H1 (cell line): ENCODE results near the gene MUC4. TPM values are rescaled to one million over a fixed set of nuclear protein-coding genes. Genes with fewer than 3 reads are reported as not detected.
A peak's percentile ranks its signal among the peaks of the same experiment; 100 is the strongest.

Experiments
- CTCF ChIA-PET: fragments of 300-600 bp; sonication (Branson Sonifier 250); formaldehyde crosslinking; loops from one replicate; lab custom pipeline; 2021; ENCODE audit not compliant: partially characterized antibody; lab: Charles Lee
- POLR2A ChIA-PET: fragments of 300-600 bp; sonication (Branson Sonifier 250); formaldehyde crosslinking; loops from one replicate; lab custom pipeline; 2021; ENCODE audit warnings: inconsistent platforms; ENCODE audit not compliant: partially characterized antibody; lab: Charles Lee
- DNase-seq, 2 experiments: peaks; one replicate each; pipeline versions ENCODE4 v3.0.0 to v3.0.0-alpha.2; 2010 to 2022; ENCODE audit warnings: low spot score in 2 of 2, low read depth in 1 of 2, mixed read lengths in 1 of 2
- FAIRE-seq: peaks from 2 replicates; lab custom pipeline; 2011; peaks lifted over from hg19 to GRCh38; lab: Jason Lieb, UNC
- H2AFZ ChIP-seq: 2 replicates; pipeline ENCODE4 v1.8.1; 2012; ENCODE audit warnings: low read length, inconsistent platforms
- H2AK5ac ChIP-seq: 2 replicates; pipeline ENCODE4 v1.6.1; 2013; ENCODE audit warnings: low read depth, low read length
- H2BK120ac ChIP-seq: replicated peaks from 2 replicates; pipeline ENCODE3; 2013; ENCODE audit warnings: low read depth, low read length, inconsistent platforms
- H2BK12ac ChIP-seq: 2 replicates; pipeline ENCODE4 v1.6.1; 2013; ENCODE audit warnings: low read depth, low read length
- H2BK15ac ChIP-seq: 2 replicates; pipeline ENCODE4 v1.6.1; 2013; ENCODE audit warnings: low read length
- H2BK20ac ChIP-seq: 2 replicates; pipeline ENCODE4 v1.6.1; 2013; ENCODE audit warnings: low read length
- H2BK5ac ChIP-seq: 2 replicates; pipeline ENCODE4 v1.6.1; 2013; ENCODE audit warnings: low read depth, low read length
- H3K14ac ChIP-seq: 2 replicates; pipeline ENCODE4 v1.6.1; 2013; ENCODE audit warnings: inconsistent platforms; ENCODE audit not compliant: insufficient read length
- H3K18ac ChIP-seq: 2 replicates; pipeline ENCODE4 v1.6.1; 2013; ENCODE audit warnings: low read length; ENCODE audit errors: extremely low read depth
- H3K23ac ChIP-seq: 2 replicates; pipeline ENCODE4 v1.6.1; 2013; ENCODE audit warnings: inconsistent platforms; ENCODE audit not compliant: insufficient read length
- H3K23me2 ChIP-seq: 2 replicates; pipeline ENCODE4 v1.6.1; 2013; ENCODE audit warnings: low read depth, low read length
- H3K27ac ChIP-seq: 2 replicates; pipeline ENCODE4 v1.6.1; 2011; ENCODE audit warnings: low read depth, low read length, inconsistent platforms
- H3K27me3 ChIP-seq, 4 experiments: replicated peaks in 1 of 4; 1 replicate in 1 of 4; 2 replicates in 3 of 4; pipeline versions ENCODE4 v1.6.1 to v1.8.1; 2011 to 2013; ENCODE audit warnings: low read length in 3 of 4, mild to moderate bottlenecking in 3 of 4, inconsistent platforms in 2 of 4, mixed read lengths in 2 of 4, moderate library complexity in 1 of 4; ENCODE audit not compliant: control insufficient read depth in 3 of 4, insufficient read depth in 3 of 4; ENCODE audit errors: extremely low read depth in 1 of 4
- H3K36me3 ChIP-seq, 4 experiments: 2 replicates each; pipeline versions ENCODE4 v1.6.1 to v1.8.1; 2011 to 2013; ENCODE audit warnings: mild to moderate bottlenecking in 4 of 4, low read length in 3 of 4, moderate library complexity in 2 of 4, control low read depth in 1 of 4, inconsistent platforms in 1 of 4; ENCODE audit not compliant: insufficient read depth in 4 of 4, control insufficient read depth in 2 of 4
- H3K4ac ChIP-seq: replicated peaks from 2 replicates; pipeline ENCODE3; 2013; ENCODE audit warnings: low read length, low read depth, mixed read lengths, inconsistent platforms; ENCODE audit not compliant: insufficient read length
- H3K4me1 ChIP-seq, 4 experiments: replicated peaks in 1 of 4; 1 replicate in 1 of 4; 2 replicates in 3 of 4; pipeline versions ENCODE4 v1.6.1 to v1.8.1; 2011 to 2013; ENCODE audit warnings: low read length in 3 of 4, inconsistent platforms in 2 of 4, mixed read lengths in 1 of 4; ENCODE audit not compliant: insufficient read depth in 4 of 4, control insufficient read depth in 3 of 4
- H3K4me2 ChIP-seq, 2 experiments: 2 replicates each; pipeline versions ENCODE4 v1.6.1 to v1.8.1; 2011 to 2013; ENCODE audit warnings: low read depth in 2 of 2, low read length in 2 of 2, control low read depth in 1 of 2, inconsistent platforms in 1 of 2, mild to moderate bottlenecking in 1 of 2; ENCODE audit not compliant: insufficient read depth in 1 of 2
- H3K4me3 ChIP-seq, 4 experiments: fragments of 200-600, 300-600 bp in 1 of 4; sonication (generic), shearing (Covaris generic), sonication (Bioruptor Twin) in 1 of 4; 2 replicates each; pipeline versions ENCODE4 v1.5.1 to v1.8.1; 2011 to 2016; ENCODE audit warnings: low read length in 4 of 4, low read depth in 3 of 4, control low read depth in 2 of 4, inconsistent platforms in 2 of 4, mild to moderate bottlenecking in 2 of 4, mixed read lengths in 1 of 4, moderate library complexity in 1 of 4; ENCODE audit not compliant: insufficient read depth in 2 of 4; ENCODE audit errors: extremely low read depth in 1 of 4
- H3K56ac ChIP-seq: replicated peaks from 2 replicates; pipeline ENCODE3; 2013; ENCODE audit warnings: low read depth, mild to moderate bottlenecking, mixed read lengths, low read length, inconsistent platforms; ENCODE audit not compliant: insufficient read length
- H3K79me1 ChIP-seq: 2 replicates; pipeline ENCODE4 v1.6.1; 2013; ENCODE audit warnings: low read depth, low read length, control low read depth
- H3K79me2 ChIP-seq, 2 experiments: 2 replicates each; pipeline versions ENCODE4 v1.6.1 to v1.8.1; 2012 to 2013; ENCODE audit warnings: low read length in 2 of 2, mild to moderate bottlenecking in 2 of 2, inconsistent platforms in 1 of 2; ENCODE audit not compliant: insufficient read depth in 2 of 2, control insufficient read depth in 1 of 2
- H3K9ac ChIP-seq, 4 experiments: replicated peaks in 1 of 4; 1 replicate in 1 of 4; 2 replicates in 3 of 4; pipeline versions ENCODE4 v1.6.1 to v1.8.1; 2011 to 2013; ENCODE audit warnings: low read depth in 3 of 4, low read length in 3 of 4, control low read depth in 2 of 4, mild to moderate bottlenecking in 2 of 4, moderate library complexity in 2 of 4, inconsistent platforms in 1 of 4; ENCODE audit errors: extremely low read depth in 1 of 4
- H3K9me3 ChIP-seq, 2 experiments: 2 replicates each; pipeline versions ENCODE4 v1.6.1 to v1.8.1; 2012 to 2013; ENCODE audit warnings: mild to moderate bottlenecking in 2 of 2, moderate library complexity in 2 of 2, control low read depth in 1 of 2, inconsistent platforms in 1 of 2, low read depth in 1 of 2, low read length in 1 of 2, mixed read lengths in 1 of 2; ENCODE audit not compliant: insufficient read depth in 2 of 2
- H4K20me1 ChIP-seq, 2 experiments: replicated peaks in 1 of 2; 2 replicates each; pipeline versions ENCODE3 to v1.8.1; 2011 to 2013; ENCODE audit warnings: inconsistent platforms in 2 of 2, low read length in 2 of 2, mild to moderate bottlenecking in 1 of 2; ENCODE audit not compliant: insufficient read depth in 2 of 2, control insufficient read depth in 1 of 2
- H4K5ac ChIP-seq: 2 replicates; pipeline ENCODE4 v1.6.1; 2013; ENCODE audit warnings: low read length, low read depth, mixed read lengths, inconsistent platforms; ENCODE audit not compliant: insufficient read length
- H4K8ac ChIP-seq: 2 replicates; pipeline ENCODE4 v1.8.0; 2013; ENCODE audit warnings: mild to moderate bottlenecking, moderate library complexity, low read length, inconsistent platforms; ENCODE audit not compliant: insufficient read depth; ENCODE audit errors: extremely low read depth
- H4K91ac ChIP-seq: replicated peaks from 2 replicates; pipeline ENCODE3; 2013; ENCODE audit warnings: low read length, mixed read lengths, inconsistent platforms; ENCODE audit not compliant: insufficient read length
- ASH2L ChIP-seq: fragments of 200-600, 300-600 bp; sonication (generic); IDR thresholded peaks from one replicate; pipeline ENCODE4 v1.7.1; 2017; ENCODE audit warnings: low read length
- CTBP2 ChIP-seq: IDR thresholded peaks from 2 replicates; pipeline ENCODE4 v1.7.0; 2011; ENCODE audit warnings: borderline replicate concordance, mild to moderate bottlenecking, moderate library complexity, mixed read lengths, low read length; ENCODE audit not compliant: insufficient read depth, insufficient read length
- FOSL1 ChIP-seq: IDR thresholded peaks from 2 replicates; pipeline ENCODE4 v1.6.1; 2011; ENCODE audit warnings: mild to moderate bottlenecking, low read depth, low read length, moderate library complexity; ENCODE audit not compliant: insufficient read depth
- KDM1A ChIP-seq: fragments of 200-600, 300-600 bp; sonication (generic); IDR thresholded peaks from 2 replicates; pipeline ENCODE4 v1.7.1; 2016; ENCODE audit warnings: mild to moderate bottlenecking, low read length, borderline replicate concordance
- MAFK ChIP-seq: IDR thresholded peaks from 2 replicates; pipeline ENCODE4 v1.6.1; 2012; ENCODE audit warnings: low read depth, mild to moderate bottlenecking, improper control_type of control experiment, low read length
- POLR2A ChIP-seq, 2 experiments: IDR thresholded peaks; 1 replicate in 1 of 2; 2 replicates in 1 of 2; pipeline ENCODE4 v1.6.1; 2011; ENCODE audit warnings: low read depth in 2 of 2, low read length in 2 of 2, mild to moderate bottlenecking in 2 of 2; ENCODE audit errors: control extremely low read depth in 1 of 2
- RNF2 ChIP-seq: fragments of 200-900, 300-1000 bp; sonication (generic); IDR thresholded peaks from 2 replicates; pipeline ENCODE4 v1.7.1; 2016; ENCODE audit warnings: borderline replicate concordance, low read depth, mild to moderate bottlenecking, antibody characterized with exemption, low read length; ENCODE audit not compliant: poor library complexity, severe bottlenecking; ENCODE audit errors: missing control alignments
- TBP ChIP-seq: IDR thresholded peaks from 2 replicates; pipeline ENCODE4 v1.6.1; 2011; ENCODE audit warnings: low read depth, low read length, improper control_type of control experiment
- USF2 ChIP-seq: IDR thresholded peaks from 2 replicates; pipeline ENCODE4 v1.6.1; 2011; ENCODE audit warnings: low read length, improper control_type of control experiment
- ZNF274 ChIP-seq: IDR thresholded peaks from 2 replicates; pipeline ENCODE4 v1.7.0; 2012; ENCODE audit warnings: low read length, borderline replicate concordance; ENCODE audit errors: extremely low read depth
- WGBS, 2 experiments: shearing (Covaris generic) in 1 of 2; methylation state at CpG; one replicate each; pipeline versions ENCODE4 v1.1.6 to v1.1.7; 2013 to 2015; ENCODE audit warnings: low lambda C conversion rate in 2 of 2, mixed read lengths in 2 of 2, inconsistent platforms in 1 of 2, low coverage in 1 of 2, missing lambda C conversion rate in 1 of 2; ENCODE audit not compliant: insufficient replicate concordance in 2 of 2, insufficient coverage in 1 of 2, insufficient read length in 1 of 2; ENCODE audit errors: extremely low coverage in 1 of 2, missing lambda C conversion rate in 1 of 2; 5-methylcytosine and 5-hydroxymethylcytosine counted together
- polyA plus RNA-seq, 7 experiments: library from polyadenylated mRNA; depleted of rRNA in 3 of 7; stranded (reverse) in 5 of 7; unstranded in 2 of 7; fragments of >200 nt in 5 of 7; fragments of 200-250 nt in 2 of 7; gene quantifications; 1 replicate in 5 of 7; 2 replicates in 1 of 7; 4 replicates in 1 of 7; pipeline versions ENCODE4 v1.2.1 to v1.2.3, GENCODE V29; 2011 to 2013; ENCODE audit warnings: missing spikeins in 2 of 7, mixed read lengths in 2 of 7
- total RNA-seq: library from RNA; stranded (reverse); fragmentation: NEBNext Ultra II Directional; extraction: Animal tissue kit (Norgen Biotek cat#: 25700); gene quantifications from 2 replicates; pipeline ENCODE4 v1.2.1, GENCODE V29; 2021

The MUC4 gene
- total and polyA plus RNA-seq, 2 of the 8 experiments (the other 6 are each of a cell fraction or from before 2014, with no cell fraction given): 0.89 to 2.0 TPM

DNA sequence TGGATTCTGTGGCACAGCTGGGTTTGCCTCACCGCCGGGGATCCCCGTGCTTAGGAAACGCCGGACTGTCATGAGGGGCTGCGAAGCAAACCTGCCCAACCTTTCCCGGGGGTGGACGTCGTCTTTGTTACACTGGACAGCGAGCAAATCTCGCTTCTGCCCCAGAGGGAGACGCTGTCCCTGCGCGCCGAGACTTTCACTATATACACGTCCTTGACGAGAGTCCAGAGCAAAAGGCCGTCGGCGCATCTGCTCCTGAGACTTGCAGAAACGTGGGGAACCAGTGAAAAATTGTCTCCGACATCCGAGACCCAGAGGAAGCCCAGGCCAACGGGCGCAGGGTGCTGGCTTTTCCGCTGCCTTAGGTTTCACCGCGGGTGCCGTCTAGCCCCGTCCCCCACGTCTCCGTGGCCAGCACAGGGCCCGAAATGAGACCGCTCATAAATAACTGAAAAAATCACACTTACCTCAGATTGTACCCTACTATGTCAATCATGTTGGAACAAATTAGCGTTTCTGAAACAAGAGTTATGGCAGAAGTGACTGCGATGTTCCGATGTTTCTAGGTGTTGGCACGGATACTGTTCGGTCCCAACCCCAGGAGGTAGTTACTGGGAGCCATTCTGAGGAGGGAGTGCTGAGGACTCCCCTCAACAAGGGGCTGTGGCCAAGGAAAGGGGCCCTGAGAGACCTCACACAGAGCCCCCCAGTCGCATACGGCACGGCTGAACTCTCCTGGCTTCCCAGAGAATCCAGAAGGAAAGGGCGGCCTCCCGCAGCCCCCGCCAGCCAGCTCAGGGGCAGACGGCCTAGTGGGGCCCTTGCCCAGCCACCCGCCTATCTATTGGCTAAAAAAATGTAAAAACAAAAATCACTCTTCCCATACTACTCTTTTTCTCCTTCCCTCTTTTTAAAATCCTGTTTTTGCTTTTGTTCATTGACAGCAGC, 14.4 kb upstream of the MUC4 start:
- POLR2A ChIA-PET: interaction anchor here (1.6 to 2.2 kb wide), 3 partner anchors 11 to 16 kb away, joined by 3 to 7 read pairs (median 6); no protein-coding TSS in a partner anchor
- no peak overlapping the region; the same call in 1 of the 2 replicates for H3K18ac ChIP-seq
- H3K23me2 ChIP-seq: no peaks in the 10 kb centered on the region
- H2AFZ ChIP-seq: 0 out of 2 replicates have a peak overlapping the region, but pooled peaks have one; percentile 36
- H3K79me1 ChIP-seq: no peaks in the 10 kb centered on the region
- H3K56ac ChIP-seq: no peak overlapping the region
- H3K27me3 ChIP-seq: no peaks in the 10 kb centered on the region
- no peaks in the 10 kb centered on the region; a peak in 1 of 7 replicates for H3K4me1 ChIP-seq
- H2BK120ac ChIP-seq: no peak overlapping the region
- no peaks in the 10 kb centered on the region for H3K9me3 ChIP-seq
- no peak overlapping the region for H2AK5ac ChIP-seq
- H3K14ac ChIP-seq: no peak overlapping the region
- H3K4ac ChIP-seq: no peak overlapping the region
- no peak overlapping the region for H3K23ac ChIP-seq
- no peak overlapping the region for H2BK20ac ChIP-seq
- no peak overlapping the region for H4K5ac ChIP-seq
- H3K36me3 ChIP-seq: no peaks in the 10 kb centered on the region
- H2BK15ac ChIP-seq: no peak overlapping the region
- CTCF ChIA-PET: interaction anchor here (0.6 to 1.4 kb wide), 11 partner anchors 10 to 106 kb away, joined by 3 to 6 read pairs (median 3); partner anchors contain the start of gene MUC4
- no peak overlapping the region for H4K91ac ChIP-seq
- H3K79me2 ChIP-seq: no peaks in the 10 kb centered on the region
- no peak overlapping the region for H3K9ac ChIP-seq
- no peak overlapping the region for H2BK5ac ChIP-seq
- no peaks in the 10 kb centered on the region for H4K20me1 ChIP-seq
- no peak overlapping the region for H3K4me2 ChIP-seq
- H3K27ac ChIP-seq: no peak overlapping the region
- WGBS, 2 experiments: 92% methylated on average over 43 of the region's 47 CpGs; no CpG with 5 or more reads in 1 of the 2 experiments
- DNase-seq (no peak), FAIRE-seq (no peak)
- H3K4me3 ChIP-seq: no peak overlapping the region
- no peak overlapping the region for H2BK12ac ChIP-seq
- peak overlapping the region; percentile 79; the same call in 1 of the 2 replicates for H4K8ac ChIP-seq
- TF ChIP-seq ZNF274 (no peak), FOSL1 (no peak), CTBP2 (no peak), RNF2 (no peak), TBP (no peak), KDM1A (no peak), ASH2L (no peak), POLR2A (IDR thresholded peaks at IDR 0.05; ENCODE audit: control extremely low read depth in 1 of 2, low read depth in 2 of 2, low read length in 2 of 2) (no peak), MAFK (no peak), USF2 (no peak)
